ENCODE data around the gene ZC2HC1C.
"Not testable (repeated sequence)": the region's sequence is repeated elsewhere in the genome, so short reads cannot be mapped to it uniquely, and the experiment has no call there.

ZC2HC1C gene

GRCh38 chr14:75091251-75091650, 21.8 kb downstream of the ZC2HC1C start:
- DNase-seq (ENCODE audit: low read depth in 2 of 2), result no peak

GRCh38 chr14:75092698-75093097, 23.3 kb downstream of the ZC2HC1C start:
- no peak for DNase-seq (ENCODE audit: low read depth in 2 of 2)

- no peak for DNase-seq (ENCODE audit: low read depth in 2 of 2)
Measured at GRCh38 chr14:75094896-75095295, 25.5 kb downstream of the ZC2HC1C start.

GRCh38 chr14:75095690-75096089, 26.2 kb downstream of the ZC2HC1C start:
- no peak for DNase-seq (ENCODE audit: low read depth in 2 of 2)

- DNase-seq (ENCODE audit: low read depth in 2 of 2), result no peak
Measured at GRCh38 chr14:75096959-75097358, 27.5 kb downstream of the ZC2HC1C start.

GRCh38 chr14:75098212-75098611, 28.8 kb downstream of the ZC2HC1C start:
- no peak for DNase-seq (ENCODE audit: low read depth in 2 of 2)

- no peak for DNase-seq (ENCODE audit: low read depth in 2 of 2)
Measured at GRCh38 chr14:75098682-75099081, 29.2 kb downstream of the ZC2HC1C start.

- no peak for DNase-seq (ENCODE audit: low read depth in 2 of 2)
Measured at GRCh38 chr14:75101491-75101890, 32.0 kb downstream of the ZC2HC1C start.

- DNase-seq (ENCODE audit: low read depth in 2 of 2), result no peak
Measured at GRCh38 chr14:75107186-75107585, 37.7 kb downstream of the ZC2HC1C start.

GRCh38 chr14:75109877-75110276, 40.4 kb downstream of the ZC2HC1C start:
- no peak for DNase-seq (ENCODE audit: low read depth in 2 of 2)

GRCh38 chr14:75113932-75114539, 44.6 kb downstream of the ZC2HC1C start:
- no peak for DNase-seq (ENCODE audit: low read depth in 2 of 2)

- no peak for DNase-seq (ENCODE audit: low read depth in 2 of 2)
Measured at GRCh38 chr14:75119056-75119455, 49.6 kb downstream of the ZC2HC1C start.

GRCh38 chr14:75120541-75121291, 51.3 kb downstream of the ZC2HC1C start:
- DNase-seq (ENCODE audit: low read depth in 2 of 2), result no peak

- no peak for DNase-seq (ENCODE audit: low read depth in 2 of 2)
Measured at GRCh38 chr14:75121552-75121951, 52.1 kb downstream of the ZC2HC1C start.

GRCh38 chr14:75123991-75124390, 54.5 kb downstream of the ZC2HC1C start:
- no peak for DNase-seq (ENCODE audit: low read depth in 2 of 2)

GRCh38 chr14:75125617-75126016, 56.2 kb downstream of the ZC2HC1C start:
- DNase-seq (ENCODE audit: low read depth in 2 of 2), result no peak

- no peak for DNase-seq (ENCODE audit: low read depth in 2 of 2)
Measured at GRCh38 chr14:75126121-75126544, 56.7 kb downstream of the ZC2HC1C start.

- peak; percentile 73 to 83 for DNase-seq (ENCODE audit: low read depth in 2 of 2)
Measured at GRCh38 chr14:75126679-75127473, 57.4 kb downstream of the ZC2HC1C start, which contains the start of gene NEK9. TSS of gene NEK9 (minus strand) at chr14:75127048. CDS start at chr14:75126921, 127 bp downstream.

GRCh38 chr14:75127474-75127820, 58.0 kb downstream of the ZC2HC1C start:
- not testable (repeated sequence) for DNase-seq (ENCODE audit: low read depth in 2 of 2)

- DNase-seq (ENCODE audit: low read depth in 2 of 2), result no peak
Measured at GRCh38 chr14:75127903-75128595, 58.6 kb downstream of the ZC2HC1C start.

GRCh38 chr14:75128596-75128990, 59.2 kb downstream of the ZC2HC1C start:
- DNase-seq (ENCODE audit: low read depth in 2 of 2), result no peak
